Gastrocnemius medialis (tissue), 4 donors: Measurements from ENCODE around the gene SORD. TPM values are rescaled to one million over a fixed set of nuclear protein-coding genes. Genes with fewer than 3 reads are reported as not detected.
"Not testable (repeated sequence)": the region's sequence is repeated elsewhere in the genome, so short reads cannot be mapped to it uniquely, and the experiment has no call there.

Source experiments
- ATAC-seq, 2 donors: fragments of 150-250 bp; one replicate each; pipeline ENCODE4 v1.9.1; 2016
- DNase-seq, 2 donors: peaks; one replicate each; pipeline ENCODE4 v3.0.0-alpha.2; 2019
- H3K27ac ChIP-seq, 4 donors: fragments of 200-600 bp; sonication (generic); 1 replicate in 1 of 4; 2 replicates in 3 of 4; pipeline ENCODE4 v1.5.1; 2016 to 2018; ENCODE audit warnings: mild to moderate bottlenecking in 2 of 4, moderate library complexity in 1 of 4
- H3K27me3 ChIP-seq, 3 donors: fragments of 200-600 bp; sonication (generic) in 2 of 3; 1 replicate in 1 of 3; 2 replicates in 2 of 3; pipeline versions ENCODE4 v1.5.1 to v1.6.0; 2016 to 2019; ENCODE audit warnings: mild to moderate bottlenecking in 1 of 3, moderate library complexity in 1 of 3
- H3K36me3 ChIP-seq, 2 donors: fragments of 200-600 bp; sonication (generic) in 1 of 2; one replicate each; pipeline ENCODE4 v1.5.1; 2017 to 2018
- H3K4me1 ChIP-seq, 2 donors: fragments of 200-600 bp; sonication (generic) in 1 of 2; one replicate each; pipeline ENCODE4 v1.5.1; 2016 to 2017; ENCODE audit warnings: mild to moderate bottlenecking in 2 of 2
- H3K4me3 ChIP-seq, 4 donors: fragments of 200-600 bp; sonication (generic) in 3 of 4; 1 replicate in 1 of 4; 2 replicates in 3 of 4; pipeline ENCODE4 v1.5.1; 2016 to 2019; ENCODE audit warnings: mild to moderate bottlenecking in 2 of 4
- H3K9me3 ChIP-seq, 3 donors: fragments of 200-600 bp; sonication (generic) in 2 of 3; 1 replicate in 1 of 3; 2 replicates in 2 of 3; pipeline ENCODE4 v1.5.1; 2016 to 2019
- POLR2A ChIP-seq, 2 donors: fragments of 450-650 bp; IDR thresholded peaks; one replicate each; pipeline ENCODE4 v1.6.1; 2017; ENCODE audit warnings: antibody characterized with exemption in 2 of 2, mild to moderate bottlenecking in 2 of 2, moderate library complexity in 2 of 2
- in situ Hi-C, 4 donors: fragments of 200-750 bp; cut with MboI; loops; one replicate each; pipeline versions ENCODE4 v1.15.0 to v1.8.0; 2017; ENCODE audit warnings: low sequenced_read_pairs in 4 of 4
- intact Hi-C: fragments of 100-400 bp; cut with DNase I; formaldehyde crosslinking; loops from one replicate; pipeline ENCODE4 v1.15.1; 2023; ENCODE audit warnings: low total_unique reads
- total RNA-seq, 4 donors: library from RNA; depleted of rRNA; stranded (reverse); fragments of >200 nt; gene quantifications; one replicate each; pipeline versions ENCODE4 v1.1.0 to v1.2.3, GENCODE V29; 2016
- TF ChIP-seq, protein P1 (sequence below), 5 experiments: fragments of 450-650 bp in 3 of 5; fragments of 200-600 bp in 2 of 5; sonication (generic) in 2 of 5; IDR thresholded peaks in 4 of 5; conservative IDR thresholded peaks in 1 of 5; 1 replicate in 4 of 5; 2 replicates in 1 of 5; pipeline ENCODE4 v1.5.1; 2016 to 2019; ENCODE audit warnings: antibody characterized with exemption in 5 of 5, mild to moderate bottlenecking in 3 of 5, moderate library complexity in 3 of 5

The SORD gene
- total RNA-seq, 4 donors from 2014 or later, result 2.6 to 11.6 (median 3.6) TPM

GRCh38 chr15:44999105-44999504 is 23.9 kb upstream of the SORD start:
- Histone ChIP-seq H3K27me3 (no peaks in the 10 kb centered on the region), H3K27ac (no peak overlapping the region), H3K36me3 (no peaks in the 10 kb centered on the region), H3K4me1 (no peaks in the 10 kb centered on the region), H3K9me3 (no peaks in the 10 kb centered on the region), H3K4me3 (no peak overlapping the region)
- intact Hi-C loops, result no loop called here
- DNase-seq, result no peak
- in situ Hi-C loops, result no loop called here
- TF ChIP-seq, protein P1, sequence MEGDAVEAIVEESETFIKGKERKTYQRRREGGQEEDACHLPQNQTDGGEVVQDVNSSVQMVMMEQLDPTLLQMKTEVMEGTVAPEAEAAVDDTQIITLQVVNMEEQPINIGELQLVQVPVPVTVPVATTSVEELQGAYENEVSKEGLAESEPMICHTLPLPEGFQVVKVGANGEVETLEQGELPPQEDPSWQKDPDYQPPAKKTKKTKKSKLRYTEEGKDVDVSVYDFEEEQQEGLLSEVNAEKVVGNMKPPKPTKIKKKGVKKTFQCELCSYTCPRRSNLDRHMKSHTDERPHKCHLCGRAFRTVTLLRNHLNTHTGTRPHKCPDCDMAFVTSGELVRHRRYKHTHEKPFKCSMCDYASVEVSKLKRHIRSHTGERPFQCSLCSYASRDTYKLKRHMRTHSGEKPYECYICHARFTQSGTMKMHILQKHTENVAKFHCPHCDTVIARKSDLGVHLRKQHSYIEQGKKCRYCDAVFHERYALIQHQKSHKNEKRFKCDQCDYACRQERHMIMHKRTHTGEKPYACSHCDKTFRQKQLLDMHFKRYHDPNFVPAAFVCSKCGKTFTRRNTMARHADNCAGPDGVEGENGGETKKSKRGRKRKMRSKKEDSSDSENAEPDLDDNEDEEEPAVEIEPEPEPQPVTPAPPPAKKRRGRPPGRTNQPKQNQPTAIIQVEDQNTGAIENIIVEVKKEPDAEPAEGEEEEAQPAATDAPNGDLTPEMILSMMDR (IDR thresholded peaks at IDR 0.05 in 4 of 5, conservative IDR thresholded peaks at IDR 0.05 in 1 of 5), result no peak
- TF ChIP-seq POLR2A (IDR thresholded peaks at IDR 0.05), result no peak
- no peak for ATAC-seq

DNA sequence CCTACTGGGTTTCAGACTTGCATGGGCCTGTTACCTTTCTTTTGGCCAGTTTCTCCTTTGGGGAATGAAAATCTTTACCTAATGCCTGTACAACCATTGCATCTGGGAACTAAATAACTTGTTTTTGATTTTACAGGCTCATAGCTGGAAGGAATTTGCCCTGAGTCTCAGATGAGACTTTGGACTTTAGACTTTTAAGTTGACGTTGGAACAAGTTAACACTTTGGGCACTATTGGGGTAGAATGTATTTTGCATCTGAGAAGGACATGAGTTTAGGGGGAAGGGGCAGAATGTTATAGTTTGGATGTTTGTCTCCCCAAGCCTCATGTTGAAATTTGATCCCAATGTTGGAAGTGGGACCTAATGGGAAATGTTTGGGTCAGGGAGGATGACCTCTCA is 21.8 kb upstream of the SORD start:
- H3K4me3 ChIP-seq, H3K27me3 ChIP-seq, H3K27ac ChIP-seq, H3K9me3 ChIP-seq, intact Hi-C loops, H3K36me3 ChIP-seq, in situ Hi-C loops, H3K4me1 ChIP-seq, DNase-seq, ATAC-seq: not testable (repeated sequence)

- H3K27me3 ChIP-seq, in situ Hi-C loops, H3K4me3 ChIP-seq: not testable (repeated sequence)
Observed at GRCh38 chr15:45003731-45004410, 19.1 kb upstream of the SORD start.

GRCh38 chr15:45004590-45005175 is 18.3 kb upstream of the SORD start:
- intact Hi-C loops, H3K27me3 ChIP-seq: not testable (repeated sequence)

More at GRCh38 chr15:45003731-45004410, 19.1 kb upstream of the SORD start:
- ATAC-seq, intact Hi-C loops, DNase-seq, H3K36me3 ChIP-seq, H3K4me1 ChIP-seq, H3K27ac ChIP-seq, H3K9me3 ChIP-seq: not testable (repeated sequence)

DNA sequence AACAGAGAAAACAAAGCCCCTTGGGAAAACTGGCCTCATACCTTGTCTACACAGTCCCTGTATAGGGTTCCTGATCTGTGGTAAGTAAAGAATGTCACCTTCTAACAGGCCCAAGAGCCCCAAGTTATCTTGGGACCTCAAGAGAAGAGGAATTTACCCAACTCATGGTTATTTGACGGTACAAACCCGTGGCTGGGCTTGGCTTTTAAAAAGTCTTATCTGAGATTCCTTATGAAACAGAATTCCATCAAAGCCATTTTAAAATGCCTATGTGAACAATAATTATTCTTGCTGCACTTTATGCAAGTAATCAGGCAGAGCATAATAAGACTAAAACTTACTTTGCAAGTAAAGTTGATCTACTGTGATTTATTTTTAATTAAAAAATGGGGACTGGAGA is 13.9 kb upstream of the SORD start:
- Histone ChIP-seq H3K27me3 (no peaks in the 10 kb centered on the region), H3K27ac (no peak overlapping the region), H3K4me1 (no peaks in the 10 kb centered on the region), H3K4me3 (no peak overlapping the region), H3K9me3 (no peaks in the 10 kb centered on the region), H3K36me3 (no peaks in the 10 kb centered on the region)
- in situ Hi-C loops, result no loop called here
- intact Hi-C loops, result no loop called here
- ATAC-seq, result no peak
- no peak for DNase-seq
- no peak for TF ChIP-seq POLR2A (IDR thresholded peaks at IDR 0.05)
- TF ChIP-seq, protein P1 (IDR thresholded peaks at IDR 0.05 in 4 of 5, conservative IDR thresholded peaks at IDR 0.05 in 1 of 5), result no peak

More at GRCh38 chr15:45004590-45005175, 18.3 kb upstream of the SORD start:
- H3K36me3 ChIP-seq, H3K9me3 ChIP-seq, H3K4me3 ChIP-seq, DNase-seq, in situ Hi-C loops, H3K4me1 ChIP-seq, H3K27ac ChIP-seq, ATAC-seq: not testable (repeated sequence)

GRCh38 chr15:45015114-45015513 is 7.9 kb upstream of the SORD start:
- intact Hi-C loops, DNase-seq, H3K27ac ChIP-seq, ATAC-seq, H3K36me3 ChIP-seq, H3K27me3 ChIP-seq, H3K4me3 ChIP-seq, in situ Hi-C loops, H3K9me3 ChIP-seq, H3K4me1 ChIP-seq: not testable (repeated sequence)

GRCh38 chr15:45020222-45020900 is 2.6 kb upstream of the SORD start:
- H3K4me1 ChIP-seq, intact Hi-C loops, ATAC-seq: not testable (repeated sequence)

DNA sequence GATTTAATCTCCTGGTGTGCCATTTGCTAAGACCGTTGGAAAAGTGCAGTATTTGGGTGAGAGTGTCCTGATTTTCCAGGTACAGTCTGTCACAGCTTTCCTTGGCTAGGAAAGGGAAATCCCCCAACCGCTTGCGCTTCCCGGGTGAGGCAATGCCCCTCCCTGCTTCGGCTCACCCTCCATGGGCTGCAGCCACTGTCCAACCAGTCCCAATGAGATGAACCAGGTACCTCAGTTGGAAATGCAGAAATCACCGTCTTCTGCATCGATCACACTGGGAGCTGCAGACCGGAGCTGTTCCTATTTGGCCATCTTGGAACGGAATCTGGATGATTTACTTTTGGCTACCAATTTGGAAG is 2.1 kb upstream of the SORD start:
- DNase-seq, H3K27me3 ChIP-seq, H3K9me3 ChIP-seq, H3K36me3 ChIP-seq, intact Hi-C loops, H3K27ac ChIP-seq, H3K4me1 ChIP-seq, ATAC-seq, H3K4me3 ChIP-seq: not testable (repeated sequence)
- in situ Hi-C loops, result loop anchor here in 1 of 4 donors (10.0 kb wide), 1 partner anchor 356 kb away; the partner anchor contains the start of gene SPG11

More at GRCh38 chr15:45020222-45020900, 2.6 kb upstream of the SORD start:
- H3K36me3 ChIP-seq, H3K4me3 ChIP-seq, H3K27me3 ChIP-seq, H3K27ac ChIP-seq, DNase-seq, H3K9me3 ChIP-seq: not testable (repeated sequence)
- in situ Hi-C loops, result loop anchor here in 1 of 4 donors (10.0 kb wide), 1 partner anchor 356 kb away; the partner anchor contains the start of gene SPG11
